ENCODE results near the gene GASK1A.

DNA sequence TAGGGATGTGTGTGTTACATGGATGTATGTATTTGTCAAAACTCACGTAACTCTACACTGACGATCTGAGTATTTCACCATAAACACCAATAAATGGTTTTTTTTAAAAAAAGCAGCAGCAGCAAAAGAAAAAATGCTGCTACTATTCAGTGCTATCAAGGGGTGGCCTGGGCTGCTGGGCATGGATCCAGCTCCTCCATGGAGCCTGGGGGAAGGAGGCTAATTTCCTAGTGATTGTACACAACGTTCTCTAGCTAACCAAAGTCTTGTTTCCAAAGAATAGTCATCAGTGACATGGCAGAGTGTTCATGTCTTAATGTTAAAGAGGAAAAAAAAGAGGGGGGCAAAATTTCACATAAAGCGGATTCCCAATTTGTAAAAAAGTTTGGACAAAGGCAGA is 97.7 kb downstream of the GASK1A start:
- TF ChIP-seq, protein P1, sequence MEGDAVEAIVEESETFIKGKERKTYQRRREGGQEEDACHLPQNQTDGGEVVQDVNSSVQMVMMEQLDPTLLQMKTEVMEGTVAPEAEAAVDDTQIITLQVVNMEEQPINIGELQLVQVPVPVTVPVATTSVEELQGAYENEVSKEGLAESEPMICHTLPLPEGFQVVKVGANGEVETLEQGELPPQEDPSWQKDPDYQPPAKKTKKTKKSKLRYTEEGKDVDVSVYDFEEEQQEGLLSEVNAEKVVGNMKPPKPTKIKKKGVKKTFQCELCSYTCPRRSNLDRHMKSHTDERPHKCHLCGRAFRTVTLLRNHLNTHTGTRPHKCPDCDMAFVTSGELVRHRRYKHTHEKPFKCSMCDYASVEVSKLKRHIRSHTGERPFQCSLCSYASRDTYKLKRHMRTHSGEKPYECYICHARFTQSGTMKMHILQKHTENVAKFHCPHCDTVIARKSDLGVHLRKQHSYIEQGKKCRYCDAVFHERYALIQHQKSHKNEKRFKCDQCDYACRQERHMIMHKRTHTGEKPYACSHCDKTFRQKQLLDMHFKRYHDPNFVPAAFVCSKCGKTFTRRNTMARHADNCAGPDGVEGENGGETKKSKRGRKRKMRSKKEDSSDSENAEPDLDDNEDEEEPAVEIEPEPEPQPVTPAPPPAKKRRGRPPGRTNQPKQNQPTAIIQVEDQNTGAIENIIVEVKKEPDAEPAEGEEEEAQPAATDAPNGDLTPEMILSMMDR (conservative IDR thresholded peaks at IDR 0.05; ENCODE audit: low read length) = no peak
- no peak for TF ChIP-seq EZH2phosphoT487 (IDR thresholded peaks at IDR 0.05; ENCODE audit: borderline replicate concordance, low read depth, low read length)

Data from OCI-LY7 (cell line).